Measurements from ENCODE around the gene C1orf122. TPM values are rescaled to one million over a fixed set of nuclear protein-coding genes. Genes with fewer than 3 reads are reported as not detected.

C1orf122 gene
- total and polyA plus RNA-seq, 2 of the 4 experiments (the other 2 are of a cell fraction), result 2.0 to 13.6 TPM

DNA sequence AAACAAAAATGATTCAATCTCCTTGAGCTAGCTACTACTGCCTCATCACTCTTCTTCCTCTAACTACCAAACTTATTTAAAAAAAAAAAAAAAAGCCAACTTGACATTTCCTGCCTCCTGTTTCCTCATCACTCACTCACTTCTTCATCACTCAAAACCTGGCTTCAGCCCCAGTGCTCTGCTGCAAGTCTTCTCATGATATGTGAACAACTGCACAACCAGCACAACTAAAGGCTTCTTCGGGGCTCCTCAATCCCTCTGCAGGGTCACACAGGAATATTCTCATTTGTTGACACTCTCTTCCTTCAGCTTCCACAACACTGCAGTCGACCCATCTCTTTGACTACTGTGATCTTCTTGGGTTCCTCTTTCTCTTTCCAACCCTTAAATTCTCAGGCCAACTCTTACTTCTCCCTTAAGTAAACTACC, 44.2 kb downstream of the C1orf122 start:
- H3K27ac ChIP-seq (ENCODE audit: insufficient read depth, low read length), result no peak overlapping the region
- H2AK5ac ChIP-seq (ENCODE audit: low read depth, low read length), result no peak overlapping the region
- no peak overlapping the region for H3K9ac ChIP-seq (ENCODE audit: low read depth, low read length)
- no peak overlapping the region for H4K8ac ChIP-seq (ENCODE audit: low read depth in 2 of 2, low read length in 2 of 2)
- in situ Hi-C loops (cut with MboI; ENCODE audit: low sequenced_read_pairs) (no loop called here), dilution Hi-C loops (cut with HindIII; ENCODE audit: low sequenced_read_pairs, unreplicated experiment) (no loop called here), intact Hi-C loops (cut with micrococcal nuclease) (no loop called here)
- H3K4me3 ChIP-seq (ENCODE audit: insufficient read depth, low read depth, low read length), result no peak overlapping the region
- no peak overlapping the region for H3K18ac ChIP-seq (ENCODE audit: low read depth, low read length)
- H4K5ac ChIP-seq (ENCODE audit: low read depth, low read length), result no peak overlapping the region
- peaks cover 40 to 69% of the 10 kb centered on the region in 2 experiments for H3K79me1 ChIP-seq (ENCODE audit: low read depth in 1 of 2, low read length in 2 of 2)
- peaks cover 21% of the 10 kb centered on the region; the same call in 1 of the 2 replicates for H4K20me1 ChIP-seq (ENCODE audit: insufficient read depth, low read length)
- no peak overlapping the region for H2AFZ ChIP-seq (replicated peaks; ENCODE audit: low read length, poor library complexity)
- no peak overlapping the region for H3K4ac ChIP-seq (ENCODE audit: low read depth, low read length)
- H3K9me3 ChIP-seq (ENCODE audit: control insufficient read depth, insufficient read depth, low read length), result no peaks in the 10 kb centered on the region
- POLR2A ChIA-PET (ENCODE audit: unreplicated experiment), result no interaction called here
- H2BK15ac ChIP-seq (ENCODE audit: low read depth, low read length), result no peak overlapping the region
- H3K14ac ChIP-seq (replicated peaks; ENCODE audit: low read depth, low read length), result no peak overlapping the region
- H3K9me1 ChIP-seq (ENCODE audit: insufficient read depth, low read length), result peaks cover 7% of the 10 kb centered on the region
- no peak overlapping the region for H3K4me2 ChIP-seq (ENCODE audit: low read depth, low read length)
- DNase-seq (peak; percentile 26), ATAC-seq (ENCODE audit: low read depth) (no peak)
- peaks cover 4% of the 10 kb centered on the region; the same call in 1 of the 2 replicates for H3K4me1 ChIP-seq (ENCODE audit: control insufficient read depth, insufficient read depth, low read length)
- H2BK120ac ChIP-seq (ENCODE audit: low read depth, low read length), result no peak overlapping the region
- no peak for TF ChIP-seq SMC3 (IDR thresholded peaks at IDR 0.05; ENCODE audit: low read depth, low read length)
- TF ChIP-seq USF2 (IDR thresholded peaks at IDR 0.05; ENCODE audit: low read depth, low read length), result no peak
- no peak for TF ChIP-seq BHLHE40 (IDR thresholded peaks at IDR 0.05; ENCODE audit: low read depth, low read length)
- peak; percentile 10; the same call in 1 of the 2 replicates for TF ChIP-seq MAFK (IDR thresholded peaks at IDR 0.05; ENCODE audit: low read depth, low read length)
- no peak for TF ChIP-seq RAD21 (IDR thresholded peaks at IDR 0.05; ENCODE audit: low read length)
- TF ChIP-seq CEBPB (IDR thresholded peaks at IDR 0.05; ENCODE audit: low read depth, low read length), result no peak
- no peak overlapping the region for H2BK20ac ChIP-seq (ENCODE audit: low read depth, low read length)
- CTCF ChIA-PET, result interaction anchor here (0.7 kb wide), 1 partner anchor 95 kb away, joined by 4 read pairs; no protein-coding TSS in a partner anchor
- BruUV-seq (replicated peaks), result no TSS peak
- peaks cover 8% of the 10 kb centered on the region for H3K36me3 ChIP-seq (ENCODE audit: control insufficient read depth, insufficient read depth, low read length)
- H4K91ac ChIP-seq (ENCODE audit: insufficient read depth, low read depth, low read length), result no peak overlapping the region
- H2AK9ac ChIP-seq (replicated peaks; ENCODE audit: low read depth, low read length, poor library complexity), result no peak overlapping the region
- WGBS, 2 experiments (ENCODE audit: extremely low coverage in 2 of 2, insufficient read length in 1 of 2), result 92% methylated on average over 2 of the region's 2 CpGs; no CpG with 5 or more reads in 1 of the 2 experiments
- H3K56ac ChIP-seq (ENCODE audit: extremely low read depth, insufficient read depth, low read length), result no peak overlapping the region
- H3K27me3 ChIP-seq (ENCODE audit: control insufficient read depth, insufficient read depth, low read length), result no peaks in the 10 kb centered on the region
- H2BK5ac ChIP-seq (ENCODE audit: low read depth, low read length, poor library complexity, severe bottlenecking), result no peak overlapping the region
- no peak overlapping the region; the same call in 1 of the 2 replicates for H3K23ac ChIP-seq (ENCODE audit: low read depth, low read length)
